ENCODE results near the gene CETN2. TPM values are rescaled to one million over a fixed set of nuclear protein-coding genes. Genes with fewer than 3 reads are reported as not detected.

CETN2 gene
- total and polyA plus RNA-seq, 4 donors: 47.7 to 81.8 (median 66.8) TPM

- ATAC-seq (ENCODE audit: insufficient read depth, low FRiP score) (no peak), DNase-seq (no peak)
- no peak overlapping the region for H3K4me3 ChIP-seq
- TF ChIP-seq CTCF (IDR thresholded peaks at IDR 0.05; ENCODE audit: control extremely low read depth, extremely low read depth): no peak
- peaks cover 0 to 6% (median 4%) of the 10 kb centered on the region in 4 donors for H3K36me3 ChIP-seq (ENCODE audit: control insufficient read depth in 4 of 4, insufficient read depth in 4 of 4, low read length in 4 of 4)
- peaks cover 0 to 10% (median 0%) of the 10 kb centered on the region in 5 donors for H3K4me1 ChIP-seq (ENCODE audit: control insufficient read depth in 5 of 5, insufficient read depth in 5 of 5, low read length in 5 of 5)
- H3K9ac ChIP-seq (ENCODE audit: insufficient read depth in 1 of 2, low read length in 2 of 2): no peak overlapping the region
- peaks cover 0 to 12% (median 0%) of the 10 kb centered on the region in 4 donors for H3K9me3 ChIP-seq (ENCODE audit: control insufficient read depth in 4 of 4, insufficient read depth in 3 of 4, low read length in 3 of 4)
- no peak overlapping the region for H3K27ac ChIP-seq (ENCODE audit: low read depth in 1 of 2, low read length in 1 of 2)
- H3K27me3 ChIP-seq (ENCODE audit: control insufficient read depth in 3 of 3, insufficient read depth in 3 of 3, low read length in 2 of 3): no peaks in the 10 kb centered on the region
- WGBS, 2 donors: 90 to 97% methylated on average over 17 of the region's 17 CpGs
Measured at GRCh38 chrX:152845618-152846240, 15.2 kb upstream of the CETN2 start.

- no peak for ATAC-seq (ENCODE audit: insufficient read depth, low FRiP score)
- WGBS, 2 donors: 77 to 95% methylated on average over 4 to 6 of the region's 6 CpGs
- no peak for TF ChIP-seq CTCF (IDR thresholded peaks at IDR 0.05; ENCODE audit: control extremely low read depth, extremely low read depth)
Measured at GRCh38 chrX:152844256-152844655, 13.7 kb upstream of the CETN2 start.

GRCh38 chrX:152843852-152844251 lies 13.3 kb upstream of the CETN2 start:
- peaks cover 0 to 12% (median 0%) of the 10 kb centered on the region in 4 donors for H3K9me3 ChIP-seq (ENCODE audit: control insufficient read depth in 4 of 4, insufficient read depth in 3 of 4, low read length in 3 of 4)
- H3K9ac ChIP-seq (ENCODE audit: insufficient read depth in 1 of 2, low read length in 2 of 2): no peak overlapping the region
- 79 to 91% methylated on average over 5 of the region's 5 CpGs for WGBS, 2 donors
- no peak overlapping the region for H3K4me3 ChIP-seq
- no peak overlapping the region for H3K27ac ChIP-seq (ENCODE audit: low read depth in 1 of 2, low read length in 1 of 2)
- H3K27me3 ChIP-seq (ENCODE audit: control insufficient read depth in 3 of 3, insufficient read depth in 3 of 3, low read length in 2 of 3): no peaks in the 10 kb centered on the region
- peaks cover 0 to 10% (median 0%) of the 10 kb centered on the region in 5 donors for H3K4me1 ChIP-seq (ENCODE audit: control insufficient read depth in 5 of 5, insufficient read depth in 5 of 5, low read length in 5 of 5)
- no peak for ATAC-seq (ENCODE audit: insufficient read depth, low FRiP score)
- no peak for DNase-seq
- no peak for TF ChIP-seq CTCF (IDR thresholded peaks at IDR 0.05; ENCODE audit: control extremely low read depth, extremely low read depth)
- peaks cover 0 to 4% (median 0%) of the 10 kb centered on the region in 4 donors for H3K36me3 ChIP-seq (ENCODE audit: control insufficient read depth in 4 of 4, insufficient read depth in 4 of 4, low read length in 4 of 4)

More at GRCh38 chrX:152844256-152844655, 13.7 kb upstream of the CETN2 start:
- Histone ChIP-seq H3K9ac (ENCODE audit: insufficient read depth in 1 of 2, low read length in 2 of 2) (no peak overlapping the region), H3K9me3 (ENCODE audit: control insufficient read depth in 4 of 4, insufficient read depth in 3 of 4, low read length in 3 of 4) (peaks cover 0 to 12% (median 0%) of the 10 kb centered on the region in 4 donors), H3K4me1 (ENCODE audit: control insufficient read depth in 5 of 5, insufficient read depth in 5 of 5, low read length in 5 of 5) (peaks cover 0 to 10% (median 0%) of the 10 kb centered on the region in 5 donors), H3K4me3 (no peak overlapping the region), H3K36me3 (ENCODE audit: control insufficient read depth in 4 of 4, insufficient read depth in 4 of 4, low read length in 4 of 4) (peaks cover 0 to 4% (median under 1%) of the 10 kb centered on the region in 4 donors), H3K27me3 (ENCODE audit: control insufficient read depth in 3 of 3, insufficient read depth in 3 of 3, low read length in 2 of 3) (no peaks in the 10 kb centered on the region), H3K27ac (ENCODE audit: low read depth in 1 of 2, low read length in 1 of 2) (no peak overlapping the region)
- no peak for DNase-seq

All from lung (tissue), 12 donors.